GM19455 (cell line): ENCODE data around the gene SUPT6H.

ENCODE experiments used
- ATAC-seq: cut with Tn5 transposase; IDR thresholded peaks from one replicate; pipeline ENCODE4 v1.9.1; 2021; ENCODE audit not compliant: unreplicated experiment

SUPT6H gene

GRCh38 chr17:28700278-28700677 is 38.3 kb downstream of the SUPT6H start:
- no peak for ATAC-seq

- no peak for ATAC-seq
Measured at GRCh38 chr17:28700830-28701492, 39.0 kb downstream of the SUPT6H start.

GRCh38 chr17:28702026-28702751 is 40.2 kb downstream of the SUPT6H start:
- ATAC-seq, result no peak

- no peak for ATAC-seq
Measured at GRCh38 chr17:28702752-28703150, 40.7 kb downstream of the SUPT6H start.

- no peak for ATAC-seq
Measured at GRCh38 chr17:28703552-28704218, 41.7 kb downstream of the SUPT6H start.

GRCh38 chr17:28704219-28704858 is 42.3 kb downstream of the SUPT6H start:
- no peak for ATAC-seq

DNA sequence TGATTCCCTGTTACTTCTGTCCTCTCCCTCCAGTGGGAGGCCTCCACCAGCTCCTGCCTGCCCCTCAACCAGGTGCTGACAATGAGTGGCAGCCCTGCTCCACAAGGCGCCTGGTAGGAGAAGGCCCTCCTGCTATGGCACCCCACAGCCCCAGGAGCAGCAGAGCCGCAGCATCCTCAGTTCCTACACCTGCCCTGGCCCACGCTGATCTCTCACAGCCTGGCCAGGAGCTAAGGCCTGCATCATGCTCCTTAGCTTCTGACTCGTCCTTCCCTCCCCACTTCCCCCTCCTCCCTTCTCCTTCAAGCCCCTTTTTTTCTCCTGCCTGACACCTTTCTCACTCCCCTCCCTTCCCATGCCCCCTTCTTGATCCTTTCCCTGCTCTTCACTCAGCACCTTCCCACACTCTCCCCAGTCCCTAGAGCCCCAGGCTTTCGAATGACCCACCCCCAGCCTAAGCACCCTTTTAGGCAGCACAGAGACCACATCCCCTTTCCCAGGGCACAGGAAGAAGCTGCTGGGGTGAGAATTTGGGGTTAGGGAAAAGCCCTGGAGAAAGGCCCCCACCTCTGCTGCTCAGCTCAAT is 43.2 kb downstream of the SUPT6H start:
- ATAC-seq, result no peak

DNA sequence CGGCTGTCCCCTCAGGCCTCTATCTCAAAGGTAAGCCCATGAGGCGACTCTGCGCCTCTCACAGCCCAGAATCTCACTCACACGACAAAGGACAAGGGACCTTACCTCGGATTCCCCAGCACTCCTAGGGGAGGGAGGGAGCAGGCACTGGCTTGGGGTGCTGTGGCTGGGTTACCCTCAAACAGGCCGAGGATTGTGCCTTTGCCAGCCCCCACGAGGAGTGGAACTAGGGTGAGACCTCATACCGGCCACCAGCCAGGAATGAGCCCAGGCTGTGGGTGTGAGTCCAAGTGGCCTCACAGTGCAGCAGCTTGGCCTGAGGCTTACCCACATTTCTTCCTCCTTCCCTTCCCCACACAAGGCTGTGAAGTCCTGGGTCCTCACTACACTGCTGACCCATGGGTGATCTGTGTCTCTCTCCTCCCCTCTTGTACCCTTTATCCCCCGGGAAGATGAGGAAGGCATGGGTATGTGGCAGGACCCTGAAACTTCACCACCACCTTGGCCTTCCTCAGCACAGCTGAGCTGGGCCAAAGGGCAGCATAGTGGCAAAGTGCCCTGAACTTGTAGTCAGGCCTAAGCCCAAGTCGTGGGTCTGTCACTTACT is 43.8 kb downstream of the SUPT6H start:
- no peak for ATAC-seq

DNA sequence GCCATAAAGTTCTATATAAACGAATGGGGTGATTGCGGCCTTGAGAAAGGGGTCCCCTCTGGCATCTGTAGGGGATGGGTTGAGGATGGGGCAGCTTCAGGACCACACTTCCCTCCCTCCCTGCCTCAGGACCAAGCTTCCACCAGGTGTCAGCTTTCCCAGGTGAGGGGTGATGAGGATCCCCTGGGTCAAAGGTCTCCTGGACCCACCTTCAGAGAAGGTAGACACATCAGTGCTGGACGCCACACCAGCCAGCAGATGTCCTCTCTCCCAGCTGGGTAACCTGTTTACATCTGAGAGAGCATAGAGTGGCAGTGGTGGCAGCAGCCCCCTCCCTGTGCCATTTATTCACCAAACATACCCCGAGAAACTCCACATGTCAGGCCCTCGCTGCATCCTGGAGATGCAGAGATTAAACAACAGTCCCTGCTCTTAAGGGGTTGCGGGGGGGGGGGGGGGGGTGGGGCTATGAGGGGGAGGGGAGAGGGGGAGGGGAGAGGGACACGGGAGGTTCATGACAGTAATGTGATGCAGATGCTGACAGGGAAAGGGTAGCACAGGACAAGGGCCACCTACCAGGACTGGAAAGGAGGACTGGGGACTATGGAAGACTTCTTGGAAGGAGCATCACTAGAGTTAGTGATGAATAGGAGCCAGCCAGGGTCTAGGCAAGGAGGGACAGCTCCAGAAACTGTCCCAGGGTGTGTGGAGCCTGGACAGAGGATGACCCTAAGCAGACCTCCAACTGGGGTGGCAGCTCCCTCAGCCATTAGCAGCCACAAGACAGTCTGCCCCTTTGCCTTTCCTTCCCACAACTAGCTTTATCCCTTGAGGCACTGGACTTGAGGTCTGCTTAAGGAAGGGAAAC is 44.7 kb downstream of the SUPT6H start:
- no peak for ATAC-seq

DNA sequence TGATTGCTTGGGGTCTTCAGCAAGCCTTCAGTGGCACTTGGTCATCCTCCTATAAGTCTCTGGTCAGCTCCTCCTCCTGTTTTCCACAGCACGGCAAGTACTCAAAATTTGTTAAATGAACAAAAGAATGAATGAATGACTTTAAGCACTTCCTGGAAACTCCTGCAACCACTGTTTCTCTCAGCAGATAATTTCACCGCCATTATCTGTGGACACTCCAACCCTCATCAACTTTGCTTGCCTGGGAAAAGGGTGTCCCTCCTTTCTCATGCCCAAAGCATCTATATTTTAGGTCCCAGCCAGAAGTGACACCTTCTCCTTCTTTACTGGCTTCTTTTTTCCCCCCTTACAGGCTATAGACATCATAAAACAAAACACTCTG is 45.3 kb downstream of the SUPT6H start:
- no peak for ATAC-seq

GRCh38 chr17:28710861-28711722 is 49.1 kb downstream of the SUPT6H start:
- ATAC-seq, result peak; percentile 74

DNA sequence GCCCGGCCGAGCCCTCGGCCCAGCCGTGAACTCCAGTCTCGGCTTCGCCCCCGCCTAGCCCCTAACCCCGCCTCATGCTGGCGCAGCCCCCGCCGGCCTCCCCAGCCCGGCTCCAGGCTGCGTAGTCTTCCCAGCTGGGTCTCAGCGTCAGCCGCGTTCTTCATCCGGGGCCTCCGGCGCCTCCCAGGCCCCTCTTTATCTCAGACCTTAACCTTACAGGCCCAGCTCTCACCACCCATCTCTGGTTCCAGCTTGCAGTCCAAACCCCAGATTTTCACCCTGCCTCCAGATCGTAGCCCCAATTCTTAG is 49.7 kb downstream of the SUPT6H start, which contains the start of gene PROCA1:
Gene PROCA1 (minus strand): TSS at position 166 of the 309 bp plus-strand sequence. CDS start 228 bp downstream, outside the sequence.
- no peak for ATAC-seq

DNA sequence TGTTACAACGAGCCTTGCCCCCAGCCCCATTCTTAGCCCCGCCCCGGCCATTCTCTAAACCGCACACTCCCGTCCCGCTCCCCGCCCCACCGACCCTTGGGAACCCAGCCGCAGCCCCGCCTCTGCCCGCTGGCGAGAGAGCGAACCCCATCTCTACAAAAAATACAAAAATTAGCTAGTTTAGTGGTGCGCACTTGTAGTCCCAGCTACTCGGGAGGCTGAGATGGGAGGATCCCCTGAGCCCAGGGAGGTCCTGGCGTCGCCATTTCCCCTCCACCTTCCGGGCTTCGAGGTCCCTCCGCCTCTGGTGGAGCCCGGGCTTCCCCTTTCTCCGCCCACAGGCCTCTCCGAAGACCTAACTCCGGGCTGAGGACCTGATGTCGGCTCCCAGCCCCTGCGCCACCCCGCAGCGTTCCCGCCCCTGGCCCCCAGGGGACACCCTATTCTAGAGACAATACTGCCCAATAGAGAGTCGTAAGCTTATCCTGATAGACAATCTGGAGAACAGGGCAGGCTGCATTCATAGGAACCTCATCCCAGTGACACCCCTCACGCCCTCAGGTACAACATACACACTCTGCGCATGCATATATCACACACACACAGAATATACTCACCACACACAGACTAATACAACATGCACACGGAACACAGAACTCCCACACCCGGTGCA is 50.2 kb downstream of the SUPT6H start:
- ATAC-seq, result no peak

DNA sequence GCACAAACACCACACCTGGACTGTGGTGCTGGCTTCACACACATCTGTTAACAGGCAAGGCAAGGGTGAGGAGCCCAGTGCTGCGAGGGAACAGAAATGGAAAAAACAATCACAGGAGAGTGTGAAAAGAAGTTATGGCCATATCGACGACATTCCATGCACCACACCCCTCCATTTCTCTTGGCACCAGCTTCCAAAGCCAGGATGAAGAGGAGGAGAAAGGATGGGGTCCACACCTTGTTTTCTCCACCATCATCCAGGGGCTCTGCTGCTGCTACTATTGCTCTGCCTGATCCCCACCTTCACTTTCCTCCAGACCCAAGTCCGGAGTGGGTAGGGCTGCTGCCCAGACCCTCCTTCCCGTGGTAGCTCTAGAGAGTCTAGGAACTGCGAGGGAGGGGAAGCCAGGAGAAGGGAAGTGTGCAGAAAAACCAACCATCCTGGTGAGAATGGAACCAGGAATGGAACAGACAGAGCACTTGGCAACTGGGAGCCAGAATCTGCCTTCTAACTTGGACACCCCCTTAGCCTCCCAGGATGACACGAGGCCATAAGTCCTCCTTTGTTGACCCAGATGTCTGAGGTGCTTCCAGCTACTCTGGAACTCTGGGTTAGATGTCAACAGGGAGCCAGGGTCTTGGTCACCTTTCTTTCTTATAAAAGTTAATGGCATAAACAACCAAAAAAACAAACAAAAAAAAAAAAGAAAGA is 50.9 kb downstream of the SUPT6H start:
- ATAC-seq, result no peak

GRCh38 chr17:28714281-28714680 is 52.3 kb downstream of the SUPT6H start:
- no peak for ATAC-seq

GRCh38 chr17:28715217-28715616 is 53.2 kb downstream of the SUPT6H start:
- ATAC-seq, result no peak

GRCh38 chr17:28716740-28717577 is 55.0 kb downstream of the SUPT6H start:
- ATAC-seq, result no peak
